GM23338 (cell line): ENCODE measurements around the gene FASTK. TPM values are rescaled to one million over a fixed set of nuclear protein-coding genes. Genes with fewer than 3 reads are reported as not detected.
"Not testable (repeated sequence)": the region's sequence is repeated elsewhere in the genome, so short reads cannot be mapped to it uniquely, and the experiment has no call there.

Experiments
- ATAC-seq: fragments of 200-7000 bp; cut with Tn5 transposase; 3 replicates; pipeline ENCODE4 v1.9.1; 2020
- DNase-seq: peaks from one replicate; pipeline ENCODE4 v3.0.0-alpha.2; 2015; ENCODE audit warnings: low spot score
- H2AFZ ChIP-seq: fragments of 200-600 bp; sonication (generic); 2 replicates; pipeline ENCODE4 v1.8.0; 2016; ENCODE audit warnings: antibody characterized with exemption, mild to moderate bottlenecking, moderate library complexity
- H3F3A ChIP-seq: fragments of 200-600 bp; sonication (generic); replicated peaks from 2 replicates; pipeline ENCODE4 v1.8.0; 2017; ENCODE audit warnings: antibody characterized with exemption, mixed run types, low read depth
- H3K27ac ChIP-seq: fragments of 200-600 bp; sonication (generic); 2 replicates; pipeline ENCODE4 v1.6.1; 2016; ENCODE audit warnings: low read depth
- H3K27me3 ChIP-seq: fragments of 200-600 bp; sonication (generic); 2 replicates; pipeline ENCODE4 v1.8.0; 2016; ENCODE audit warnings: mild to moderate bottlenecking, mixed run types, moderate library complexity; ENCODE audit not compliant: insufficient read depth
- H3K36me3 ChIP-seq: fragments of 200-600 bp; sonication (generic); 2 replicates; pipeline ENCODE4 v1.8.0; 2016; ENCODE audit warnings: mild to moderate bottlenecking; ENCODE audit not compliant: insufficient read depth
- H3K4me1 ChIP-seq: fragments of 200-600 bp; sonication (generic); 2 replicates; pipeline ENCODE4 v1.8.0; 2016; ENCODE audit warnings: mild to moderate bottlenecking, moderate library complexity; ENCODE audit not compliant: insufficient read depth
- H3K4me2 ChIP-seq: fragments of 200-600 bp; sonication (generic); 2 replicates; pipeline ENCODE4 v1.7.1; 2017; ENCODE audit warnings: mixed run types
- H3K4me3 ChIP-seq: fragments of 200-600 bp; sonication (generic); 2 replicates; pipeline ENCODE4 v1.6.1; 2016; ENCODE audit warnings: mixed run types
- H3K79me2 ChIP-seq: fragments of 200-600 bp; sonication (generic); replicated peaks from 2 replicates; pipeline ENCODE4 v1.8.0; 2017; ENCODE audit warnings: mild to moderate bottlenecking; ENCODE audit not compliant: insufficient read depth
- H3K9me2 ChIP-seq: fragments of 200-600 bp; sonication (generic); 2 replicates; pipeline ENCODE4 v1.8.0; 2017; ENCODE audit not compliant: insufficient read depth
- H4K20me1 ChIP-seq: fragments of 200-600 bp; sonication (generic); replicated peaks from 2 replicates; pipeline ENCODE4 v1.8.0; 2017; ENCODE audit warnings: mild to moderate bottlenecking; ENCODE audit not compliant: insufficient read depth
- H3K27ac Mint-ChIP-seq: 2 replicates; pipeline ENCODE4 v1.8.0; 2020; ENCODE audit warnings: inconsistent platforms, mild to moderate bottlenecking, moderate library complexity, mixed read lengths
- H3K27me3 Mint-ChIP-seq: 3 replicates; pipeline ENCODE4 v1.8.0; 2022; ENCODE audit warnings: low read depth, mild to moderate bottlenecking, moderate library complexity, mixed read lengths, inconsistent platforms; ENCODE audit not compliant: insufficient read depth, poor library complexity
- H3K36me3 Mint-ChIP-seq: 3 replicates; pipeline ENCODE4 v1.8.0; 2021; ENCODE audit warnings: low read depth, mild to moderate bottlenecking, inconsistent platforms, moderate library complexity, mixed read lengths
- H3K4me1 Mint-ChIP-seq: 3 replicates; pipeline ENCODE4 v1.8.0; 2020; ENCODE audit warnings: mild to moderate bottlenecking, inconsistent platforms, mixed read lengths
- H3K4me3 Mint-ChIP-seq: 3 replicates; pipeline ENCODE4 v1.8.0; 2021; ENCODE audit warnings: moderate library complexity, mild to moderate bottlenecking, inconsistent platforms, mixed read lengths
- H3K9me3 Mint-ChIP-seq: 3 replicates; pipeline ENCODE4 v1.8.0; 2020; ENCODE audit warnings: moderate library complexity, mild to moderate bottlenecking, inconsistent platforms, mixed read lengths
- CREB1 ChIP-seq: fragments of 250-450 bp; sonication (Bioruptor Pico); IDR thresholded peaks from 2 replicates; pipeline ENCODE4 v1.5.0; 2020; ENCODE audit warnings: low read depth, mild to moderate bottlenecking, moderate library complexity
- EZH2 ChIP-seq: fragments of 200-600 bp; sonication (generic); IDR thresholded peaks from one replicate; pipeline ENCODE4 v1.8.0; 2017; ENCODE audit warnings: antibody characterized with exemption, mild to moderate bottlenecking, low read depth; ENCODE audit not compliant: unreplicated experiment
- EZH2phosphoT487 ChIP-seq: fragments of 200-600 bp; sonication (generic); IDR thresholded peaks from one replicate; pipeline ENCODE4 v1.8.1; 2018; ENCODE audit warnings: antibody characterized with exemption; ENCODE audit not compliant: unreplicated experiment
- JUNB ChIP-seq: IDR thresholded peaks from one replicate; pipeline ENCODE4 v1.6.1; 2016; ENCODE audit warnings: antibody characterized with exemption; ENCODE audit not compliant: unreplicated experiment
- NANOG ChIP-seq: IDR thresholded peaks from 2 replicates; pipeline ENCODE4 v1.6.1; 2016; ENCODE audit warnings: antibody characterized with exemption, borderline replicate concordance
- POLR2AphosphoS5 ChIP-seq: IDR thresholded peaks from 2 replicates; pipeline ENCODE4 v1.6.1; 2016; ENCODE audit warnings: antibody characterized with exemption, low read depth
- REST ChIP-seq: IDR thresholded peaks from one replicate; pipeline ENCODE4 v1.6.1; 2018; ENCODE audit warnings: antibody characterized with exemption; ENCODE audit not compliant: unreplicated experiment
- STAT1 ChIP-seq: IDR thresholded peaks from one replicate; pipeline ENCODE4 v1.6.1; 2016; ENCODE audit warnings: antibody characterized with exemption; ENCODE audit not compliant: unreplicated experiment
- ZNF114 ChIP-seq: fragments of 250-450 bp; sonication (Bioruptor Pico); IDR thresholded peaks from 2 replicates; pipeline ENCODE4 v1.5.0; 2020; ENCODE audit warnings: mild to moderate bottlenecking, moderate library complexity
- ZNF331 ChIP-seq: fragments of 250-450 bp; sonication (Bioruptor Pico); IDR thresholded peaks from 2 replicates; pipeline ENCODE4 v1.5.0; 2020; ENCODE audit warnings: low read depth, mild to moderate bottlenecking, moderate library complexity
- ZNF462 ChIP-seq: fragments of 250-450 bp; sonication (Bioruptor Pico); IDR thresholded peaks from 2 replicates; pipeline ENCODE4 v1.5.0; 2020; ENCODE audit warnings: mild to moderate bottlenecking, moderate library complexity
- polyA plus RNA-seq: library from polyadenylated mRNA; unstranded; fragments of >200 nt; fragmentation: Nextera tagmentation; extraction: Ambion mirVana; gene quantifications from 2 replicates; pipeline ENCODE4 v1.2.1, GENCODE V29; 2016
- total RNA-seq: library from RNA; depleted of rRNA; stranded (reverse); fragments of >200 nt; shearing (Covaris generic); gene quantifications from 2 replicates; pipeline ENCODE4 v1.2.3, GENCODE V29; 2014

FASTK gene
- total and polyA plus RNA-seq, 2 experiments from 2014 or later: 37.4 to 57.4 TPM

GRCh38 chr7:151043449-151043848 is 37.2 kb downstream of the FASTK start:
- H3K36me3 Mint-ChIP-seq, H3F3A ChIP-seq, H3K9me3 Mint-ChIP-seq, H3K27ac Mint-ChIP-seq, H3K4me2 ChIP-seq, H2AFZ ChIP-seq, H4K20me1 ChIP-seq, H3K27ac ChIP-seq, H3K4me3 ChIP-seq, H3K9me2 ChIP-seq, ATAC-seq, H3K4me1 Mint-ChIP-seq, H3K27me3 ChIP-seq, H3K36me3 ChIP-seq, H3K4me1 ChIP-seq, DNase-seq, H3K4me3 Mint-ChIP-seq, H3K79me2 ChIP-seq: not testable (repeated sequence)
- peaks cover 17% of the 10 kb centered on the region for H3K27me3 Mint-ChIP-seq

- no peak overlapping the region for H3K27ac Mint-ChIP-seq
- H2AFZ ChIP-seq: no peak overlapping the region
- H3K4me3 ChIP-seq: no peak overlapping the region
- H3K4me1 Mint-ChIP-seq: peaks cover 2% of the 10 kb centered on the region; the same call in 1 of the 3 replicates
- H3K27me3 Mint-ChIP-seq: peaks cover 14% of the 10 kb centered on the region
- no peak overlapping the region for H3K4me3 Mint-ChIP-seq
- H3K36me3 Mint-ChIP-seq: peaks cover 3% of the 10 kb centered on the region; the same call in 1 of the 3 replicates
- no peaks in the 10 kb centered on the region for H3K9me3 Mint-ChIP-seq
- H3F3A ChIP-seq: no peaks in the 10 kb centered on the region
- ATAC-seq: no peak
- DNase-seq: no peak
- H3K9me2 ChIP-seq: no peaks in the 10 kb centered on the region
- no peaks in the 10 kb centered on the region for H3K27me3 ChIP-seq
- H3K36me3 ChIP-seq: no peaks in the 10 kb centered on the region
- H3K4me1 ChIP-seq: no peaks in the 10 kb centered on the region
- H3K4me2 ChIP-seq: no peak overlapping the region
- no peaks in the 10 kb centered on the region for H3K79me2 ChIP-seq
- H3K27ac ChIP-seq: no peak overlapping the region
- no peaks in the 10 kb centered on the region for H4K20me1 ChIP-seq
- TF ChIP-seq NANOG (no peak), REST (no peak), ZNF114 (CRISPR knock-in tag) (no peak), ZNF462 (CRISPR knock-in tag) (no peak), CREB1 (CRISPR knock-in tag) (no peak), STAT1 (no peak), ZNF331 (CRISPR knock-in tag) (no peak), EZH2phosphoT487 (no peak), JUNB (no peak), EZH2 (no peak), POLR2AphosphoS5 (no peak)
Measured at GRCh38 chr7:151040616-151041375, 39.8 kb downstream of the FASTK start.
